GM23338 (cell line): Measurements from ENCODE around the gene C11orf24. TPM values are rescaled to one million over a fixed set of nuclear protein-coding genes. Genes with fewer than 3 reads are reported as not detected.

Experiments used
- ATAC-seq: fragments of 200-7000 bp; cut with Tn5 transposase; 3 replicates; pipeline ENCODE4 v1.9.1; 2020
- DNase-seq: peaks from one replicate; pipeline ENCODE4 v3.0.0-alpha.2; 2015; ENCODE audit warnings: low spot score
- H2AFZ ChIP-seq: fragments of 200-600 bp; sonication (generic); 2 replicates; pipeline ENCODE4 v1.8.0; 2016; ENCODE audit warnings: antibody characterized with exemption, mild to moderate bottlenecking, moderate library complexity
- H3F3A ChIP-seq: fragments of 200-600 bp; sonication (generic); replicated peaks from 2 replicates; pipeline ENCODE4 v1.8.0; 2017; ENCODE audit warnings: antibody characterized with exemption, mixed run types, low read depth
- H3K27ac ChIP-seq: fragments of 200-600 bp; sonication (generic); 2 replicates; pipeline ENCODE4 v1.6.1; 2016; ENCODE audit warnings: low read depth
- H3K27me3 ChIP-seq: fragments of 200-600 bp; sonication (generic); 2 replicates; pipeline ENCODE4 v1.8.0; 2016; ENCODE audit warnings: mild to moderate bottlenecking, mixed run types, moderate library complexity; ENCODE audit not compliant: insufficient read depth
- H3K36me3 ChIP-seq: fragments of 200-600 bp; sonication (generic); 2 replicates; pipeline ENCODE4 v1.8.0; 2016; ENCODE audit warnings: mild to moderate bottlenecking; ENCODE audit not compliant: insufficient read depth
- H3K4me1 ChIP-seq: fragments of 200-600 bp; sonication (generic); 2 replicates; pipeline ENCODE4 v1.8.0; 2016; ENCODE audit warnings: mild to moderate bottlenecking, moderate library complexity; ENCODE audit not compliant: insufficient read depth
- H3K4me2 ChIP-seq: fragments of 200-600 bp; sonication (generic); 2 replicates; pipeline ENCODE4 v1.7.1; 2017; ENCODE audit warnings: mixed run types
- H3K4me3 ChIP-seq: fragments of 200-600 bp; sonication (generic); 2 replicates; pipeline ENCODE4 v1.6.1; 2016; ENCODE audit warnings: mixed run types
- H3K79me2 ChIP-seq: fragments of 200-600 bp; sonication (generic); replicated peaks from 2 replicates; pipeline ENCODE4 v1.8.0; 2017; ENCODE audit warnings: mild to moderate bottlenecking; ENCODE audit not compliant: insufficient read depth
- H3K9me2 ChIP-seq: fragments of 200-600 bp; sonication (generic); 2 replicates; pipeline ENCODE4 v1.8.0; 2017; ENCODE audit not compliant: insufficient read depth
- H4K20me1 ChIP-seq: fragments of 200-600 bp; sonication (generic); replicated peaks from 2 replicates; pipeline ENCODE4 v1.8.0; 2017; ENCODE audit warnings: mild to moderate bottlenecking; ENCODE audit not compliant: insufficient read depth
- H3K27ac Mint-ChIP-seq: 2 replicates; pipeline ENCODE4 v1.8.0; 2020; ENCODE audit warnings: inconsistent platforms, mild to moderate bottlenecking, moderate library complexity, mixed read lengths
- H3K27me3 Mint-ChIP-seq: 3 replicates; pipeline ENCODE4 v1.8.0; 2022; ENCODE audit warnings: low read depth, mild to moderate bottlenecking, moderate library complexity, mixed read lengths, inconsistent platforms; ENCODE audit not compliant: insufficient read depth, poor library complexity
- H3K36me3 Mint-ChIP-seq: 3 replicates; pipeline ENCODE4 v1.8.0; 2021; ENCODE audit warnings: low read depth, mild to moderate bottlenecking, inconsistent platforms, moderate library complexity, mixed read lengths
- H3K4me1 Mint-ChIP-seq: 3 replicates; pipeline ENCODE4 v1.8.0; 2020; ENCODE audit warnings: mild to moderate bottlenecking, inconsistent platforms, mixed read lengths
- H3K4me3 Mint-ChIP-seq: 3 replicates; pipeline ENCODE4 v1.8.0; 2021; ENCODE audit warnings: moderate library complexity, mild to moderate bottlenecking, inconsistent platforms, mixed read lengths
- H3K9me3 Mint-ChIP-seq: 3 replicates; pipeline ENCODE4 v1.8.0; 2020; ENCODE audit warnings: moderate library complexity, mild to moderate bottlenecking, inconsistent platforms, mixed read lengths
- CREB1 ChIP-seq: fragments of 250-450 bp; sonication (Bioruptor Pico); IDR thresholded peaks from 2 replicates; pipeline ENCODE4 v1.5.0; 2020; ENCODE audit warnings: low read depth, mild to moderate bottlenecking, moderate library complexity
- CTCF ChIP-seq, 2 experiments: fragments of 200-600 bp in 1 of 2; sonication (generic) in 1 of 2; conservative IDR thresholded peaks; 2 replicates each; pipeline versions ENCODE4 v1.5.1 to v1.6.1; 2016 to 2017; ENCODE audit warnings: antibody characterized with exemption in 2 of 2, low read depth in 2 of 2, mild to moderate bottlenecking in 2 of 2, moderate library complexity in 1 of 2
- ETS1 ChIP-seq: IDR thresholded peaks from 2 replicates; pipeline ENCODE4 v1.6.1; 2016; ENCODE audit warnings: antibody characterized with exemption
- EZH2 ChIP-seq: fragments of 200-600 bp; sonication (generic); IDR thresholded peaks from one replicate; pipeline ENCODE4 v1.8.0; 2017; ENCODE audit warnings: antibody characterized with exemption, mild to moderate bottlenecking, low read depth; ENCODE audit not compliant: unreplicated experiment
- EZH2phosphoT487 ChIP-seq: fragments of 200-600 bp; sonication (generic); IDR thresholded peaks from one replicate; pipeline ENCODE4 v1.8.1; 2018; ENCODE audit warnings: antibody characterized with exemption; ENCODE audit not compliant: unreplicated experiment
- JUNB ChIP-seq: IDR thresholded peaks from one replicate; pipeline ENCODE4 v1.6.1; 2016; ENCODE audit warnings: antibody characterized with exemption; ENCODE audit not compliant: unreplicated experiment
- NANOG ChIP-seq: IDR thresholded peaks from 2 replicates; pipeline ENCODE4 v1.6.1; 2016; ENCODE audit warnings: antibody characterized with exemption, borderline replicate concordance
- POLR2AphosphoS5 ChIP-seq: IDR thresholded peaks from 2 replicates; pipeline ENCODE4 v1.6.1; 2016; ENCODE audit warnings: antibody characterized with exemption, low read depth
- REST ChIP-seq: IDR thresholded peaks from one replicate; pipeline ENCODE4 v1.6.1; 2018; ENCODE audit warnings: antibody characterized with exemption; ENCODE audit not compliant: unreplicated experiment
- STAT1 ChIP-seq: IDR thresholded peaks from one replicate; pipeline ENCODE4 v1.6.1; 2016; ENCODE audit warnings: antibody characterized with exemption; ENCODE audit not compliant: unreplicated experiment
- ZNF114 ChIP-seq: fragments of 250-450 bp; sonication (Bioruptor Pico); IDR thresholded peaks from 2 replicates; pipeline ENCODE4 v1.5.0; 2020; ENCODE audit warnings: mild to moderate bottlenecking, moderate library complexity
- ZNF331 ChIP-seq: fragments of 250-450 bp; sonication (Bioruptor Pico); IDR thresholded peaks from 2 replicates; pipeline ENCODE4 v1.5.0; 2020; ENCODE audit warnings: low read depth, mild to moderate bottlenecking, moderate library complexity
- ZNF462 ChIP-seq: fragments of 250-450 bp; sonication (Bioruptor Pico); IDR thresholded peaks from 2 replicates; pipeline ENCODE4 v1.5.0; 2020; ENCODE audit warnings: mild to moderate bottlenecking, moderate library complexity
- polyA plus RNA-seq: library from polyadenylated mRNA; unstranded; fragments of >200 nt; fragmentation: Nextera tagmentation; extraction: Ambion mirVana; gene quantifications from 2 replicates; pipeline ENCODE4 v1.2.1, GENCODE V29; 2016
- total RNA-seq: library from RNA; depleted of rRNA; stranded (reverse); fragments of >200 nt; shearing (Covaris generic); gene quantifications from 2 replicates; pipeline ENCODE4 v1.2.3, GENCODE V29; 2014

C11orf24 gene
- total and polyA plus RNA-seq, 2 experiments from 2014 or later: 49.8 to 57.5 TPM

GRCh38 chr11:68221406-68221805 is 50.4 kb downstream of the C11orf24 start:
- Histone ChIP-seq H3K4me2 (no peak overlapping the region), H3K27ac (no peak overlapping the region), H3K79me2 (no peaks in the 10 kb centered on the region), H3K4me1 (no peaks in the 10 kb centered on the region), H3K36me3 (no peaks in the 10 kb centered on the region), H4K20me1 (no peaks in the 10 kb centered on the region), H3K9me2 (no peaks in the 10 kb centered on the region), H2AFZ (no peak overlapping the region), H3F3A (no peaks in the 10 kb centered on the region), H3K4me3 (no peak overlapping the region), H3K27me3 (no peaks in the 10 kb centered on the region)
- no peak for TF ChIP-seq ZNF331 (CRISPR knock-in tag)
- no peak for TF ChIP-seq ZNF462 (CRISPR knock-in tag)
- TF ChIP-seq CREB1: no peak
- TF ChIP-seq EZH2phosphoT487: no peak
- TF ChIP-seq ZNF114 (CRISPR knock-in tag): no peak
- TF ChIP-seq ETS1: no peak
- no peak for TF ChIP-seq REST
- no peak for TF ChIP-seq NANOG
- TF ChIP-seq CTCF (conservative IDR thresholded peaks at IDR 0.05; ENCODE audit: low read depth in 2 of 2): no peak
- no peak for TF ChIP-seq JUNB
- TF ChIP-seq STAT1: no peak
- no peak for TF ChIP-seq EZH2
- no peak for TF ChIP-seq POLR2AphosphoS5
- no peaks in the 10 kb centered on the region for H3K27me3 Mint-ChIP-seq
- H3K9me3 Mint-ChIP-seq: no peaks in the 10 kb centered on the region
- ATAC-seq: no peak
- no peaks in the 10 kb centered on the region for H3K36me3 Mint-ChIP-seq
- DNase-seq: no peak
- H3K4me3 Mint-ChIP-seq: no peak overlapping the region
- H3K4me1 Mint-ChIP-seq: no peaks in the 10 kb centered on the region
- H3K27ac Mint-ChIP-seq: no peak overlapping the region
